OCI-LY3 (cell line): ENCODE results near the gene ZCCHC24.

ENCODE experiments used
- EZH2phosphoT487 ChIP-seq: fragments of 200-600 bp; shearing (Covaris generic); IDR thresholded peaks from 2 replicates; pipeline ENCODE4 v1.6.1; 2018; ENCODE audit warnings: antibody characterized with exemption, mixed run types, low read depth
- TF ChIP-seq, protein P1 (sequence below): fragments of 200-600, 300-600 bp; sonication (generic); IDR thresholded peaks from 2 replicates; pipeline ENCODE4 v1.5.1; 2014; ENCODE audit warnings: antibody characterized with exemption, low read length, low read depth

DNA sequence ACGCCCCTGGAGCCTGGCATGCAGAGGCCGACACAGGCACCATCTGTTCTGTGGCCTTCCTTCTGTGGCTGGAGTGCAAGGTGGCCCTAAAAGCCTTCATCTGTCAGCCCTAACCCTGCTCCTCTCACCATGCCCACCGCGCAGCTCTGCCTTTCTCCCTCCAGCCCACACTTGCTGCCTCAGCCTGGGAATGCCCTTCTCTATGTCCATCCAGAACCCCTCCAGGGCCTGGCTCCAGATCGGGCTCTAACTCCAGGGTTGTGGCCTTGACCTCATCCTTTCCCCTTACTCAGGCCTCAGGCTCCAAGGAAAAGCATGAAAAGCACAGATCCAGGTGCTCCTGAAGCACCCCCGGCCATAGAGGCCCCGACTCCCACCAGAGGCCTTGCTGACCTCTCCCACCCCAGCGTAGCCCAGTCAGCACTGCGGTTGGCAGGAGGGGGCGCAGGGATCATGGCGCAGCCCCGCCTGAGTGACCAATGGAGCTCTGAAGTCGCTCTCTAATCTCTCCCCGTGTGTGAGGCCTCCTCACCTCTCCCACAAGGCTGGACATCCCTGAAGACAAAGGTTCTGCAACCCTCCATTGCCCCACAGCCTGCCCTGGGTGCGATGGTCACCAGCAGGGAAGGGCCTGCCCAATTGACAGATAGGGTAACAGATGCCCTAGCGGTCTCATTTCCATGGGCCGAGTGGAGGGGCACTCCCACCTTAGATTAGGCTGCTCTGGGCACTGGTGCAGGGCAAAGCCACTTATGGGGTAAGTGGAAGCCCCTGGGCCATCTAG lies 9.2 kb downstream of the ZCCHC24 start:
- TF ChIP-seq, protein P1, sequence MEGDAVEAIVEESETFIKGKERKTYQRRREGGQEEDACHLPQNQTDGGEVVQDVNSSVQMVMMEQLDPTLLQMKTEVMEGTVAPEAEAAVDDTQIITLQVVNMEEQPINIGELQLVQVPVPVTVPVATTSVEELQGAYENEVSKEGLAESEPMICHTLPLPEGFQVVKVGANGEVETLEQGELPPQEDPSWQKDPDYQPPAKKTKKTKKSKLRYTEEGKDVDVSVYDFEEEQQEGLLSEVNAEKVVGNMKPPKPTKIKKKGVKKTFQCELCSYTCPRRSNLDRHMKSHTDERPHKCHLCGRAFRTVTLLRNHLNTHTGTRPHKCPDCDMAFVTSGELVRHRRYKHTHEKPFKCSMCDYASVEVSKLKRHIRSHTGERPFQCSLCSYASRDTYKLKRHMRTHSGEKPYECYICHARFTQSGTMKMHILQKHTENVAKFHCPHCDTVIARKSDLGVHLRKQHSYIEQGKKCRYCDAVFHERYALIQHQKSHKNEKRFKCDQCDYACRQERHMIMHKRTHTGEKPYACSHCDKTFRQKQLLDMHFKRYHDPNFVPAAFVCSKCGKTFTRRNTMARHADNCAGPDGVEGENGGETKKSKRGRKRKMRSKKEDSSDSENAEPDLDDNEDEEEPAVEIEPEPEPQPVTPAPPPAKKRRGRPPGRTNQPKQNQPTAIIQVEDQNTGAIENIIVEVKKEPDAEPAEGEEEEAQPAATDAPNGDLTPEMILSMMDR: no peak
- no peak for TF ChIP-seq EZH2phosphoT487
